GM18508 (cell line): ENCODE data around the gene MT1M.
"Not testable (repeated sequence)": the region's sequence is repeated elsewhere in the genome, so short reads cannot be mapped to it uniquely, and the experiment has no call there.

Experiments used
- ATAC-seq: cut with Tn5 transposase; IDR thresholded peaks from one replicate; pipeline ENCODE4 v1.9.1; 2021; ENCODE audit warnings: moderate number of reproducible peaks; ENCODE audit not compliant: insufficient read depth, unreplicated experiment

The MT1M gene

GRCh38 chr16:56670620-56670934 lies 38.1 kb downstream of the MT1M start:
- ATAC-seq = no peak

GRCh38 chr16:56671691-56672090 lies 39.2 kb downstream of the MT1M start:
- not testable (repeated sequence) for ATAC-seq

DNA sequence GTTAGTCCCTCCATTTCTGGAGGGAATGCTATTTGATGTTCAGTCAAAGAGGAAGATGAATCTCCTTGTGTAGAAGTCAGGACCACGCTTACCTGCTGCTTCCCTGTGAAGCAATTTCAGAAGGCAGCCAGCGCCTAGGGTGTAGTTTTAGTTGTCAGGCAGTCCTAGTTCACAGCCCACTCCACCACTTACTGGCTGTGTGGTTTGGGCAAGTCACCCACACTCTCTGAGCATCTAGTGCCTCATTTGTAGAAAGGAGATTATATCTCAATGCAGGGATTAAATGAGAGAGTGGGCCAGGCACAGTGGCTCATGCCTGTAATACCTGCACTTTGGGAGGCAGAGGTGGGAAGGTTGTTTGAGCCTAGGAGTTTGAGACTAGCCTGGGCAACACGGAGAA lies 39.7 kb downstream of the MT1M start:
- not testable (repeated sequence) for ATAC-seq

- no peak for ATAC-seq
These were observed 40.5 kb downstream of the MT1M start for GRCh38 chr16:56672761-56673536.

GRCh38 chr16:56673921-56674320 lies 41.5 kb downstream of the MT1M start:
- ATAC-seq = no peak

GRCh38 chr16:56674570-56674969 lies 42.1 kb downstream of the MT1M start:
- not testable (repeated sequence) for ATAC-seq

GRCh38 chr16:56675685-56676210 lies 43.3 kb downstream of the MT1M start:
- no peak for ATAC-seq

GRCh38 chr16:56677474-56677873 lies 45.0 kb downstream of the MT1M start:
- ATAC-seq = no peak

- no peak for ATAC-seq
These were observed 46.7 kb downstream of the MT1M start for GRCh38 chr16:56679078-56679730.

- no peak for ATAC-seq
These were observed 47.4 kb downstream of the MT1M start for GRCh38 chr16:56679818-56680217.

- ATAC-seq = peak; percentile 69
These were observed 49.7 kb downstream of the MT1M start, which contains the start of gene MT1X for GRCh38 chr16:56681939-56682702. Gene MT1X (plus strand): TSS chr16:56682470. CDS start chr16:56682541, 71 bp downstream.

DNA sequence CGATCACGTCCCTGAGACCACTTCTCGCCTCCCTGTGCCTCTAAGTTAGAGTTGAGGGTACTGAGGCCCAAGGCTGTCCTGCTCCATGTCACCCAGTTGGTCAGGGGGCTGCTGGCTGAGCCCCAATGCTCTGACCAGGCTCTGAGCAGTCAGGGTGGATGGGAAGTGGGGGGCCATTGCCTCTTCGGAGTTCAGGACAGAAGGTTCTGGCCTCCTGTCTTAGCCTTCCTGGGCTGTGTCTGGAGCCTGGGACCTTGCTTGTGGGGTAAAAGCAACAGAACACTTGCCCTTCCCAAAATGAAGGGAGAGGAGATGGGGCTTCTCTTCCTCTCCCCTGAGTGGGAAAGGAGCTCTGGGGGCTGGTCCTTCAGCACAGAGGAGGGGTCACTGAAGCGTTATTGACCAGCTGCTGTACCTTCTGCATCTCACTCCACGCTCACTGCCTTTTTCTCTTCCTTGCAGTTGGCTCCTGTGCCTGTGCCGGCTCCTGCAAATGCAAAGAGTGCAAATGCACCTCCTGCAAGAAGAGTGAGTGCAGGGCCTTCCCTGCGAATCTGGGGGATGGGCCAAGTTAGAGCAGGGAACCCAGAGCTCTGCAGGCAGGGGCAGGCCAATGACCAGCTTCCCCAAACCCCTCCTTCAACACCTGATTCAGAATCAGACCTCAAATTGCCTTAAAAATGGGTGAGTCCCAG lies 50.4 kb downstream of the MT1M start:
- ATAC-seq = no peak
